NAMALWA (cell line): ENCODE results near the gene SHC2.

Experiments
- DNase-seq: peaks from one replicate; pipeline ENCODE4 v3.0.0-alpha.2; 2015; ENCODE audit warnings: low spot score

SHC2 gene

GRCh38 chr19:460877-461720 lies at the start of gene SHC2:
Gene SHC2, minus strand, starts transcription at chr19:461033. Its CDS starts 37 bp downstream, at chr19:460996.
- DNase-seq = no peak

- DNase-seq = no peak
Observed at GRCh38 chr19:508204-509150, 47.6 kb upstream of the SHC2 start.

GRCh38 chr19:507286-508203 lies 46.7 kb upstream of the SHC2 start, which contains the start of gene TPGS1:
Gene TPGS1, plus strand, starts transcription at chr19:507497. Its CDS starts 10 bp downstream, at chr19:507507.
- DNase-seq = peak; percentile 89

- peak; percentile 98 for DNase-seq
Observed at GRCh38 chr19:506404-507285, 45.8 kb upstream of the SHC2 start.

- DNase-seq = no peak
Observed at GRCh38 chr19:504616-505015, 43.8 kb upstream of the SHC2 start.

GRCh38 chr19:501646-502045 lies 40.8 kb upstream of the SHC2 start:
- DNase-seq = no peak

GRCh38 chr19:498977-499623 lies 38.3 kb upstream of the SHC2 start:
- DNase-seq = no peak

- DNase-seq = peak; percentile 48
Observed at GRCh38 chr19:498511-498891, 37.7 kb upstream of the SHC2 start.

GRCh38 chr19:497869-498510 lies 37.2 kb upstream of the SHC2 start:
- no peak for DNase-seq

GRCh38 chr19:497491-497868 lies 36.6 kb upstream of the SHC2 start:
- DNase-seq = no peak

- DNase-seq = no peak
Observed at GRCh38 chr19:496986-497385, 36.2 kb upstream of the SHC2 start.

GRCh38 chr19:496112-496665 lies 35.4 kb upstream of the SHC2 start, which contains the start of gene MADCAM1:
Gene MADCAM1, plus strand, starts transcription at chr19:496486. Its CDS starts 14 bp downstream, at chr19:496500.
- no peak for DNase-seq

- DNase-seq = peak; percentile 51
Observed at GRCh38 chr19:495402-496111, 34.7 kb upstream of the SHC2 start.

GRCh38 chr19:495081-495401 lies 34.2 kb upstream of the SHC2 start:
- DNase-seq = no peak

GRCh38 chr19:494171-495080 lies 33.6 kb upstream of the SHC2 start:
- DNase-seq = no peak

- DNase-seq = no peak
Observed at GRCh38 chr19:493391-494170, 32.7 kb upstream of the SHC2 start.

GRCh38 chr19:492091-492531 lies 31.3 kb upstream of the SHC2 start:
- DNase-seq = peak; percentile 57
